Measurements from ENCODE around the gene INVS.
"Not testable (repeated sequence)": the region's sequence is repeated elsewhere in the genome, so short reads cannot be mapped to it uniquely, and the experiment has no call there.

Gene INVS

DNA sequence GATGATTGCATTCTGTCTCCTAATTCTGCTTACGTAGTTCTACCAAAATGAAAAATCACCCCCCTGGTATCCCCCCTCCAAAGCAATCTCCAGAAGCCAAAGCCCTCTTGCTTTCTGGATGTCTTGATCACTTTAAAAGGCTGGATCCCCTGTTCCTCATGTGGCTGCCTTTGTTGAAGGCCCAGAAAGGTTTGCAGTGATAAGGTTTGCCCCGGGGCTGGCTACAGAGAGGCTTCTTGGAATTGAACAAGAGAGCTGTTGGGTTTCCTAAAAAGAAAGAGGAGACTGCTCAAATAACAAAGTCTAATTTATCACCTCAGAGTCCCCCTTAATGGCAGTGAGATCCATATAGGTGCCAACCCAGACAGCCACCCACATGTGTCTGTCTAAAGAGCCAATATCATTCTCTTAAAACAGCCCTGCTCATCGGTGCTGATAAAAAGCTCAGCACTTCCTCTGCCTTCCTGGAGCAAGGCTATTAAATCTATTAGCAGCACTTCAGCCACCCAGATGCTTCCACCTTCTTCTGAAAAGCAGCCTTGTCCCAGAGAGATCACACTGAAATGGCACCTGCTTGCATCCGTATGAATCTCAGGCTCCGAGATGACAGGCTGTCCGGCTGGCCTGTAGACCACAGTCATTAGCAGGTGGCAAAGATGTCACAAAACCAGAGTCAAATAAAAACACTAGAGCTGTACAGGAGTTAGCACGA is 182.8 kb downstream of the INVS start:
- no peak for DNase-seq

DNA sequence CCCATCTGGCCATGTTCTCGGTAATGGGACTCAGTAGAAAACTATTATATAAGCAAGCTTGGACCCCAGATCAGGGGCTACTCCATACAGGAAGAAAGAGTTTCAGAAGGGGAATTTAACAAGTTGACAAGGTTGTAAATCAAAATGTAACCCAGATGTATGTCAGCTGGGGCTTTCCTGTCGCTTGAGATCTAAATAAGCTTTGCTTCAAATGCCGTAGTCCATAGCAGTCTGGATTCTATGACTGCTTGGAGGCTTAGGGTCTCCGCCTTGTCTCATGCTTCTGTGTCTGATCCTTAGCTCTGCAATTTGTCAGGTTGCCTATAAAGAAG is 183.3 kb downstream of the INVS start:
- DNase-seq: no peak

DNA sequence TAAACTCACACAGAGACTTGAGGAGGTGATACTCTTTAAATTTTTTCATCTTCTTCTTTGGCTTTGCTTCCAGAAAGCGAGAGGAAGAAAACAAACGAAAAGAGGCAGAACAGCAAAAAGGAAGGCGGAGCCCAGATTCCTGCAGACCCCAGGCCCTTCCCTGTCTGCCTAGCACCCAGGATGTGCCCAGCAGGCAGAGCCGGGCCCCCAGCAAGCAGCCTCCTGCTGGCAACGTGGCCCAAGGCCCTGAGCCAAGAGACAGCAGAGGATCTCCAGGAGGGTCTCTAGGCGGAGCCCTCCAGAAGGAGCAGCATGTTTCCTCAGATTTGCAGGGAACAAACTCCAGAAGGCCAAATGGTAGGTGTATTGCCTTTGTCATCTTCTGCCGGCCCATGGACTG is 185.2 kb downstream of the INVS start:
- no peak for DNase-seq

DNA sequence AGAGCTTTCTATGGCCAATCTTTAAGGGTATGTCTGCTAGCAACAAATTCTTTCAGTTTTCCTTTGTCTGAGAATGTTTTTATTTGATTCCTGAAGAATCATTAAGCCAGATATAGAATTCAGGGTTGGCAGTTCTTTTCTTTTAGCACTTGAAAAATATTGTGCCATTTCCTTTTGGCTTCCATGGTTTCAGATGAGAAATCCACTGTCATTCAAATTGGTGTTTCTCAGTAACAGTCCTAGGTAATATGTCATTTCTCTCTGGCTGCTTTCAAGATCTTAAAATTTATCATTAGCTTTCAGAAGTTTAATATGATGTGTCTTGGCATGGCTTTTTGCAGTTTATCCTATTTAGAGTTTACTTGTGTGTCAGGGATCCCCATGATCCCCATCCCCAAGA is 186.0 kb downstream of the INVS start:
- no peak for DNase-seq

DNA sequence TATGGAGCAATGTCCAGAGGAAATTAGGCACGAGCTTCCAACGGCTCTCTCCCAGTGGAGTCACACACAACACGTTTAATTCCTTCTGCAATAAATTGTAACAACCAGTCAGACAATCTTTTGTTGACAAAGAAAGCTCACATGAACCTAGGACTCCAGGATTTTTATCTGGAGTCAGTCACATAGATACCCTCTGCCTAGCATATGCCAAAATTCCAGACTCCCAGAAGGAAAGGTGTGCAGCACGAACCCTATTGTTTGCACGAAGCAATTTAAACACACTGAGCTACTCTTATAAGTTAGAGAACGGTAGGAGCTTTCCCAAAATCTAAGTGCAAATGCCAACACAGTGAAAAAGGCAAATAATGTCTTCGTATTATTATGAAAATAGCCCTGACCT is 186.6 kb downstream of the INVS start:
- DNase-seq: no peak

DNA sequence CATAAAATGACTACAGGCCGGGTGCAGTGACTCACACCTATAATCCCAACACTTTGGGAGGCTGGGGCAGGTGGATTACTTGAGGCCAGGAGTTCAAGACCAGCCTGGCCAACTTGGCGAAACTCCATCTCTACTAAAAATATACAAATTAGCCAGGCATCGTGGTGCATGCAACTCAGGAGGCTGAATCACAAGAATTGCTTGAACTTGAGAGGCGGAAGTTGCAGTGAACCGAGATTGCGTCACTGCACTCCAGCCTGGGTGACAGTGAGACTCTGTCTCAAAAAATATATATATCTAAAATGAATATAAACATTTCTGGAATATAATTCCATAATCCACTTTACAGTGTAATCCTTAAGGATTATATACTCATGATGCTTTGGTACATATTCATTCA is 187.2 kb downstream of the INVS start:
- no peak for DNase-seq

DNA sequence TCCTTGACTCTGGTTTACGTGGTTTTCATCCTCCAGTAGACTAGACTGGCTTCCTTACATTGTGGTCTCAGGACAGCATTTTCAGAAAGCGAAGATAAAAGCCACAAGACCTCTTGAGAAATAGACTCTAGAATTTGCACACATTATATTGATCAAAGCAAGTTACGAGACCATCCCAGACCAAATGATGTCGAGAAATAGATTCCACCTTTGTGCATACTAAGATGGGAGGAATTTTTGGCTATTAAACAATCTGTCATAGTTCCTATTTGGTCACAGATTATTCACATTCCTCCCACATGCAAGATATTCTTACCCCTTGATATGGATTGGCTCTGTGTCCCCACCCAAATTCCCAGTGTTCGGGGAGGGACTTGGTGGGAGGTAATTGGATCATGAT is 188.1 kb downstream of the INVS start:
- DNase-seq: no peak

DNA sequence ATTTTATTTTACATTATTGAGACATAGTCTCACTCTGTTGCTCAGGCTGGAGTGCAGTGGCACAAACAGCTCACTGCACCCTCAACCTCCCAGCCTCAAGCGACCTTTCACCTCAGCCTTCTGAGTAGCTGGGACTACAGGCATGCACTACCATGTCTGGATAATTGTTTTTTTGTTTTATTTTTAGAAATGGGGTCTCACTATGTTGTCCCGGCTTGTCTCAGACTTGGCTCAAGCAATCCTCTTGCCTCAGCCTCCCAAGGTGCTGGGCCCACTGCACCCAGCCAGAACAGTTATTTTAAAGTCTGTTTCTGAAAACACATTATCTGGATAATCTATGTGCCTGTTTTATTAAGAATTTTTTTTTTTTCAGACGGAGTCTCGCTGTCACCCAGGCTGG is 191.7 kb downstream of the INVS start:
- no peak for DNase-seq

DNA sequence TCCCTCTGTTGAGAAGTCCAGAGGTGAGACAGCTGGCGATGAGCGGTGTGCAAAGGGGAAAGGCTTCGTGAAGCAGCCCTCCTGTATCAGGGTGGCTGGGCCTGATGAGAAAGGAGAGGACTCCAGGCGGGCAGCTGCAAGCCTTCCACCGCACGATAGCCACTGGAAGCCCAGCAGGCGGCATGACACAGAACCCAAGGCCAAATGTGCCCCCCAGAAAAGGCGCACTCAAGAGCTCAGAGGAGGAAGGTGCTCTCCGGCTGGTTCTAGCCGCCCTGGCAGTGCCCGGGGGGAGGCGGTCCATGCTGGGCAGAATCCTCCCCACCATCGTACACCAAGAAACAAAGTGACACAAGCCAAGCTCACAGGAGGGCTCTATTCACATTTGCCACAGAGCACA is 193.4 kb downstream of the INVS start:
- DNase-seq: no peak

DNA sequence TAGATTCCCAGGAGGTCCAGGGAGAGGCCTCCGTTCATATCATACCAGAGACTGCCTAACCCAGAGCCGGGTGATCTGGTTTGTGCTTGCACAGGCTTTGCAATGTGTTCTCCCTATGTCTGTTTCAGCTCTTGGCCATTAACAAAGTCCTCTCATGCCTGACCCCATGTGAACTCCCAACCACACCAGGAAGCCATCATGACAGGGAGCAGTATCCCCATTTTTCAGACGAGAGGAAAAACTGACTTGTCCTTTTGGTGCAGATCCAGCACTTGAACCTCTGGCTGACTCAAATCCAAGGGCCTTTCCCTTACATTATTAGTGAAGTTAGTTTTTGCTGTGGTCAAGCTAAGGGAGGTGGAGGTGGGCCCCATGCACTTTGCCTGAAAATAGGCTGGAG is 195.3 kb downstream of the INVS start:
- no peak for DNase-seq

DNA sequence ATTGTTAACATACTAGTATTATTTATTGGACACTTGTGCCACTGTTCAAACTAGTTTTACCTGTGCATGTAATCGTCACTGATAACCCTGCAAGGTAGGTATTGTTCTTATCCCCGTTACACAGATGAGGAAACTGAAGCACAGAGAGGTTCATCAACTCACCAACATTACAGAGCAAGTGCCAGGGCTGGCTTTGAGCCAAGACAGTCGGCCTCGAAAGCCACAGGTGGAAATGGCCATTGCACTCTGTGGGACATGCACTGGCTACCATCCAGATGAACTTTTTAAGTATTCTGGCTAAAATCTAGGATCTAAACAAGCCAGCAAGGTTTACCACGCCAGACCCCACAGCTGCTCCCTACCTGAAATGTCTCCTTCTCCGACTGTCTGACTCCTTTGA is 195.8 kb downstream of the INVS start:
- DNase-seq: no peak

DNA sequence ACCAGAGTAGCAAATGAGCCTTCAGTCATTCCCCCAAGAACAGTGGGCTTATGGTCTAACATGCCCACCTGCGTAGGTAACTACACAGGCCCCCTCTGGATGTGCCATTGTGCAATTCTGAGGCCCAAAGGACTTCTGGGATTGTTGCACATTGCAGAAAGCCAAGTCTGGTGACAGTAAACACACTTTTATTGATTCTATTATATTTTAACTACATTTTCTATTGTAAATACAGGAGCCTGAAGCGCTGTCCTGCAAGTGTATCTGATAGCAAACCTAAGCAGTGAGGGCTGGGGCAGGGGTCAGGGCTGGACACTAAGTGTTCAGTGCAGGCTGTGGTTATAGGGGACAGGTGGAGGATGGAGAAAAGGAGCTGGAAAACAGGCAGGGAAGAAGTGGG is 196.2 kb downstream of the INVS start:
- no peak for DNase-seq

DNA sequence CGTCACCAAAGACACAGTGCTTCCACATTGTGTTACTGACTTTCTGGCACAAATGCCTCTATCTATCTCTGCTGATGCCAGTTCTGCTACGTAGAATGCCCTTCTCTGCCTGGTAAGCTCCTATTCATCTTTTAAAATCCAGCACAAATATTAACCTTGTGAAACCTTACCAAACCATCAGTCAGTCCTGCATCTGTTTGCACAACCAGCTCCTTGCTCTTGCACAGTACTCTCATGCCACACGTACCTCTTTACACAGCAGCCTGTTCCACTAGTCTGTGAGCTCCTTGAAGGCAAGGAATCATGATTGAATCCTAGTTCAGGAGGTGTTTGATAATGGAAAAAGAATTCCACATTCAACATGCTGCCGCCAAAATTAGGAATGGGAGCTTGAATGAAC is 197.4 kb downstream of the INVS start:
- no peak for DNase-seq

DNA sequence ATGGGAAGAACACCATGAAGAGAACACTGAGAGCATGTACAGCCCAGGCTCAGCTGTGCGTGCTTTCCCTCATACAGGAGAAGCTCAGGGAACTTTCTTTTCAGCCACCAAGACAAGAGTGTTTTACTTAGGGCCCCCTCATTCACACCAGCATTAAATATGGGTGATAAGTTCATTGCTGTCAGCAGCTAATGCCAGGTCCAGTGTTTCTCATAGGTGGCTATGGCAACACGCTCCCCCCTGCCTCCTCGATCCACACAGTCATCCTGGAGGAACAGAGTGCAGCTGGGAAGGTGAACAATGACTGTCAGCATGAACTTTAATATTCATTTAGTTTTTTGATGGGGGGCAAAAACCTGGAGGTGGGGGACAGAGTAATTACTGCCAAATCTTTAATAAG is 199.3 kb downstream of the INVS start:
- no peak for DNase-seq

DNA sequence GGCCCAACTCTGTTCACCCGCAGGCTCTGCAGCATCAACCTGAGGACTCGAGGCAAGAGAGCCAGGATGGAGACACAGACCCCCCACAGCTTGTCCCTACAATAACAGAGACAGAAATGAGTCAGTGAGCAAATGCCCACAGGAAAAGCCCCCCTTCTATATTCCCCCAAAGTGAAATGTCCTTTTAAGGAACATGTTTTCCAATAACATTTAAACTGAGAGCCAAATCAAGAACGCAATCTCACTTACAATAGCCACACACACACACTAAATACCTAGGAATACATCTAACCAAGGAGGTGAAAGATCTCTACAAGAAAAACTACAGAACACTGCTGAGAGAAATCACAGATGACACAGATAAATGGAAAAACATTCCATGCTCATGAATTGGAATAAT is 204.7 kb downstream of the INVS start:
- DNase-seq: no peak

DNA sequence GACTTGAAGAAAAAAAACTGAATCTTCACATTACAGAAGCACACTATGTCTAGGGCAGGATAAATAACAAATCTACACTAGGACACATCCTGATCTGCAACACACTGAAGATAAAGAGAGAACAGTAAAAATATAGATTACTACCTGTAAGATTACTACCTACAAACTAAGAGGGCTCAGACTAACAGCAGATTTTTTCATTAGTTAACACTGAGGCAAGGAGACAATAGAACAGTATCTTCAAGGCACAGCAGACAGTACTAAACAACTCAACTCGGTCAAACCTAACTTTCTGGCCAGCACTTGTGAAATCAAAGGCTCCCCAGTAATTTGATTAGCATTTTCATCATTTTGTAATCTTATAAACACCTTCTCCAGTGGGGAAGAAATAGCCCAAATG is 207.2 kb downstream of the INVS start:
- no peak for DNase-seq

DNA sequence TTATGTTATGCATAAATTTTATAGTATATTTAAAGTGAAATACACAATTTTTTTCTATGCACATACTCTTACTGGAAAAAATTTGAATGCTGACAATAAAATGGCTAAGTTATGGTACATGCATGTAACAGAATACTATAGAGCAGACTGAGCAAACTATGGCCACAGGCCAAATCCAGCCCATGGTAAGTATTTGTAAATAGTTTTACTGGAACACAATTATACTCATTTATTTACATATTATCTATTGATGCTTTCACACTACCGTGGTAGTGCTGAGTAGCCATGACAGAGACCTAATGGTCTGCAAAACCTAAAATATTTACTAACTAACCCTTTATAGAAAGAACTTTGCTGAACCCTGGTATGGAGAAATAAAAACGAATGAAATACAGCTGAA is 208.0 kb downstream of the INVS start:
- no peak for DNase-seq

DNA sequence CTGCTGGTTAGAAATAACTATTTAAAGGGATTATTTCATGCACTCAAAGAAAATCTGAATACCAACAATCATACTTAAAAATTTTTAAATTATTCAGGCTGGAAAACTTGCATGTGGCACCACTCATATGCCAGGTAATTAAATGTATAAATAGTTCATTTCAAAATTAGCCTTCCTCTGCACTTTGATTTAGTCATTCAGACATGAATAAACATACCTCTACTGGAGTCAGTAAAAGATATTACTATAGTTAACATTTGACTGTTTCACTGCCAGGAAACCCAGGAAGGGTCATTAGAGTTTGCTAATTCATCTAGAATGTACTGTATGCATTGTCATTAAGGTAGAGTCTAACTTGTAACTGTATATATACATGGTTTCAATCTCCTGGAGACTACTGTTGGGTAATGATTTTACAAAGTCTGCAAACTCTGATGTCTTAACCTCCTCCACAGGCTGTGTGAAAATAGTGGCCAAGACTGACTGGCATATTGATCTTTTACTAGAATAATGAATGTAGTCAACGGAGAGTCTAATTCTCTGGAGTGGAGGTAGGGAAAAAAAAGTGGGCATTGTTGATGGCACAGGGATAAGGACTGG is 210.0 kb downstream of the INVS start:
- no peak for DNase-seq

DNA sequence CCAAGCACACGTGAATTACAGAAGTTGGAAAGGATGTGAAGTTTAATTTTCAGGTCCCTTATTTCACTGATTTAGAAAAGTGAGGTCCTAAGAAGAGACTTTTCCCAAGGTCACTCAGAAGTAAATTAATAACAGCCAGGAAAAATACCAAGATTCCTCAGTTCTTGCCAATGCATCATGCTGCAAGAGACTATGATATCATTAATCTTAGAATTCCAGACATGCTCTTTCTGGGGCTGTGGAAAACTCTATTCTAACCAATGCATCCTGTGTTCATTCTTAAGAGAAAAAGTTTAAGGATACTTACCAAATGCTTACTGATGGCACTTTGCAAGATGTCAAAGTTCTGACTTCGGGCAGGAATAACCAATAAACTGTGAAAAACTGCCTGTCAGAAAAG is 210.9 kb downstream of the INVS start:
- no peak for DNase-seq

DNA sequence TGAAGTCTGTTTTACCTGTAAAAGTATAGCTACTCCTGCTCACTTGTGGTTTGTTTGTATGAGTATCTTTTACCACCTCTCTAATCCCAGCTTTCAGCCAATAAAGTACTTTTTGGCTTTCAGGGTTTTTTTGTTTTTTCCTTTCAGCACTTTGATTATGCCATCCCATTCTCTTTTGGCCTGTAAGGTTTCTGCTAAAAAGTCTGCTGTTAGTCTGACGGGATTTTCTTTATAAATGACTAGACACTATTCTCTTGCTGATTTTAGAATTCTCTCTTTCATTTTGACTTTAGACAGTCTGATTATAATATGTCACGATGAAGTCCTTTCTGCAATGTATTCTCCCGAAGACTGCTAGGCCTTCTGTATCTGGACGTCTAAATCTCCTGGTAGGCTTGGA is 216.5 kb downstream of the INVS start:
- DNase-seq: no peak

DNA sequence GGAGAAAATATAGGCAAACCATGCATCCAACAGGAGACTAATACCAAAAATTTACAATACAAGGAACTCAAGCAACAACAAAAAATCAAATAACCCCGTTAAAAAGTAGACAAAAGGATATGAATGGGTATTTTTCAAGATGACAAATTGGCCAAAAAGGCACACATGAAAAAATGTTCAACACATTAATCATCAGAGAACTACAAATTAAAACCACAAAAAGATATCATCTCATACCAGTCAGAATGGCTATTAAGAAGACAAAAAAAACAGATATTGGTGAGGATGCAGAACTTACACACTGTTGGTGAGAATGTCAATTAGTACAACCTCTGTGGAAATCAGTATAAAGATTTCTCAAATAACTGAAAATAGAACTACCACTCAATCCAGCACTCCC is 218.7 kb downstream of the INVS start:
- DNase-seq: no peak

DNA sequence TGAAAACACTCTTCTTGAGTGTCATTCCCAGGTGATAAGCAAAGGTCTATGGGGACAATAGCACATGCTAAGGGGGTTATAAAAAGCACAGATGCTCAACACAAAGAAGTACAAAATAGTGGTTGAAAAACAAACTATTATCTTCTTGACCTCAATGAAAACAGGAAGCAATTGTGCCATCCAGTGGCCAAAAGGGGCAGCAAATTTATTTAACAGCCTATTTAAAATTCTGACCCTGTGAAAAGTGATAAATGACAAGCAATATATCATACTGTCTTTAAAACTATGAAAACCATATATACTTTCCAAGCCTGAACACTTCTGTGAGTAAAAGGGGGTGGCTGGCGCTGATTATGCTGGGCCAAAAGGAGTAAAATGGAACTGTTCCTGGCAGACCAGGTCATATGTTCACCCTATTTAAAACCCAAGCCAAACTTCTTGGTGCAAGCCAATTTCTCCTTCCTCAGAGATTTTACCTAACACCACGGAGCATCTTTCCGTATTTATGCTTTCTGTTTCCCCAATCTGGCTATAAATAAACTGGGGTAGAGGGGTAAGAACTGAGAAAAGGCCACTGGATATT is 224.0 kb downstream of the INVS start:
- DNase-seq: peak in 1 of 2 experiments; percentile 2

DNA sequence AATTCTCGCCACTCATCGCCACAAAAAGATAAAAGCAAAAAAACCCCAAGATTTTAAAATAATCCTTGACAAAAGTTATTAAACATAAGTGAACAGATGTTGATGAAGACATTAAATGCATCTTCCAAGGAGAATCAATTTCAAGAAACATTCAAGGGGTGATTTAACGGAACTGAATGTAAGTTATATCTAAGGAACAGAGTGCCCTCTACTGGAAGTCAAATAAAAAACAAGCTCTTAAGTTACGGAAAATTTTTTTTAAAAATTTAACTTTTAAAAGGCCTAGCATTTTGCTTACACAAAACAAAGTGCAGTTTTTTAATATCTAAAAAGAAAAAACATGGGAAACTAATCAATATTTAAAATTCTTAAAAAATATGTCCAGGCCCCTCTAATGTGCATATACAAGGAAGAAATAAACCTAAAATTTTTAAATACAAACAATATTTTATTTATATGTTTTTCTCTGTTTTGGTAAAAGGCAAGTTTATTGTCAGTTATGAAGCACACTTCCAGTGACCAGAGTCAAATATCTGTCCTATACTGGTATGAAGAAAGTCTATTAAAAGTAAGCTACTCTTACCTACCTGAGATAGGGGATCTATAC is 225.7 kb downstream of the INVS start:
- no peak for DNase-seq

DNA sequence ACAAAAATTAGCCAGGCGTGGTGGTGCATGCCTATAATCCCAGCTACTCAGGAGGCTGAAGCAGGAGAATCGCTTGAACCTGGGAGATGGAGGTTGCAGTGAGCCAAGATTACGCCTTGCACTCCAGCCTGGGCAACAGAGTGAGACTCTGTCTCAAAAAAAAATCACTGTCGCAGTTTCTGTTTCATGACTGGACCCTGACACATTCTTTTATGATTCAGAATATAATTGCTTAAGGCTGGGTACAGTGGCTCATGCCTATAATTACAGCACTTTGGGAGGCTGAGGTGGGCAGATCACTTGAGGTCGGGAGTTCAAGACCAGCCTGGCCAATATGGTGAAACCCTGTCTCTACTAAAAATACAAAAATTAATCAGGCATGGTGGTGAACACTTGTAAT is 239.7 kb downstream of the INVS start:
- not testable (repeated sequence) for DNase-seq

DNA sequence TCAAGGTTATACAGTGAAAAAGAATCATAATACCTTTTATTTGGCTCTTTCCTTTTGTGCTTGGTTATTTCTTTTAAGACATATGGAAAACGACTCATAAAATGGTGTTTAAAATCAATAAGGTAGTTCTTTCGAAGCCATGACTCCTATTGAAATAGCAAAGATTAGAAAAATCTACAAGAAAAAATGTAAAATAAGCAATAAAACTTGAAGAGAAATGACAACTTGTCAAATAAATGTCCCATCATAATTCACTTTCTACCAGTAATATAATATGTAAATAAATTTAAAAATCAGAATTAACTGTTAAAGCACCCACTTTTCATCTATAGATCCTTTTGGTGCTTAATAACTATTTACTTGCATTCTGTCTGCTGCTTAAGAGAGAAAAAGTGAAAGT is 241.2 kb downstream of the INVS start:
- no peak for DNase-seq
